Stimulated activated CD8-positive, alpha-beta memory T cell treated with anti-CD3 and anti-CD28 coated beads, Interleukin-7, amount 100 ng/mL, for 48 hours (primary cell): ENCODE results near the gene JARID2.
"Not testable (repeated sequence)": the region's sequence is repeated elsewhere in the genome, so short reads cannot be mapped to it uniquely, and the experiment has no call there.

Source experiments
- DNase-seq, 2 donors: peaks; one replicate each; pipeline ENCODE4 v3.0.0-alpha.2; 2020; ENCODE audit warnings: low read depth in 1 of 2; ENCODE audit errors: extremely low read depth in 1 of 2

Gene JARID2

GRCh38 chr6:15411766-15412165 is 165.9 kb downstream of the JARID2 start:
- DNase-seq: no peak

- no peak for DNase-seq
These were observed 166.9 kb downstream of the JARID2 start for GRCh38 chr6:15412767-15413166.

DNA sequence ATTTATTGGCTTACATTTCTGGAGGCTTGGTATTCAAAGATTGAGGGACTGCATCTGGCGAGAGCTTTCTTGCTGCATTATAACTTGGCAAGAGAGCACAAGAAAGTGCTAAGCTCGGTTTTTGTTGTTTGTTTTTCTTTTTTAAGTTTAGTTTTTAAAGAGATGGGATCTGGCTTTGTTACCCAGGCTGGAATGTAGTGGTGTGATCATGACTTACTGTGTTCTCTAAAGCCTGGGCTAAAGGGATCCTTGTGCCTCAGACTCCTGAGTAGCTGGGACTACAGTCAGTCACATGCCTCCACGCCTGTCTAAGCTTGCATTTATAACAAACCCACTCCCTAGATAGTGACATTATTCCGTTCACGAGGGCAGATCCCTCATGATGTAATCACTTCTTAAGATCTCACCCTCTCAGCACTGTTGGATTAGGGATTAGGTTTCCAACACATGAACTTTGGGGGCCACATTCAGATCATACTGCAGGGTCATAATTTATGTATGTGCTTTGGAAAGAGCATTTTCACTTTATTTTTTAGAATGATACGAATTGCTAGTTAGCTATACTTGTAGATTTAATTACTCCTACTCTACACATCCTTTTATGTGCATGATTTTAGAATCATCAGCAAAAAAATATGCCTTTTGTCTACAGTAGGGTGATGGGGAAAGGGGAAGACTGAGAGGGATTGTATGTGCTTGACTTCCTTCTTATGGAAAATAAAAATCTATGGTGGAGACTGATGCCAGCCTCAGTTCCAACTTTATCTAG is 167.8 kb downstream of the JARID2 start:
- no peak for DNase-seq

DNA sequence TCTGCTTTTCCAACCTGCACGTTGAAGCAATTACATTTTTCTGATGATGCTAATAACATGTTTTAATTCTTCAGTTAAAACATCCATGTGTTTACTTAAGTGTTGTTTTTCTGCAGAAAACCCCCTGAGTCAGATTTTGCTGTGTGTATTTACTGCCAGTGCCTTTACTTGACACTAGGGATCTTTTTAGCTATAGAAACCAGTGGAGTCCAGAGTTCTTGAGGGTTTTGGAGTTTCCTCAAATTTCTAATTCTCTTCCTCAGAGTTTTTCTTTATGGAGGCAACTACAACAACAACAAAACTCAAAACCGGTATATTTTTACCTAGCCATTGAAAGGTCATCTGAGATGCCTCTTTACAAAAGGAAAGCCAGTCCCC is 168.4 kb downstream of the JARID2 start:
- DNase-seq: no peak

- not testable (repeated sequence) for DNase-seq
These were observed 169.8 kb downstream of the JARID2 start for GRCh38 chr6:15415622-15416021.

DNA sequence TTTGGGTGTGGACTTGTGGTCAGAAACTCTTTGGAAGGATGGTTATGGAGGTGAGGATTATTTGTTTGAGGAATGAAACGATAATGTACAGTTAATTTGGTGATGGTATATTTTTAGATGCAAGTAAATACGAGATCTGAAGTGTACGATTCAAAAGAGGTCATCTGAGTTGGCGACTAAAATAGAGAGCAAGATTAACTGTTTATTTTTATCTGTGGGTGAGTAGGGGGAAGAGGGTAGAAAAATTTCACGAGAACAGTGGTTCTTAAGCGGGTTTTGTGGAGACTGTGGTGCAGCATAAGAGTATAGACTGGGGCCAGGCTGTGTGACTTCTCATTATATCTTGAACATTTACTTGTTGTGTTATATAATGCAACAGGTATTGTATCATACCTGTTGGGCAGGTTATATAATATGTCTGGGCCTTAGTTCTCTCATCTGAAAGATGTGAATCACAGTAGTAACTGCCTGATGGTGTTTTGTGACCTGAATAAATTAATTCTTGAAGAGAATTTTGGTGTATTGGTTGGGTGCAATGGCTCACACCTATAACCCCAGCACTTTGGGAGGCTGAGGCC is 171.2 kb downstream of the JARID2 start:
- DNase-seq: no peak

DNA sequence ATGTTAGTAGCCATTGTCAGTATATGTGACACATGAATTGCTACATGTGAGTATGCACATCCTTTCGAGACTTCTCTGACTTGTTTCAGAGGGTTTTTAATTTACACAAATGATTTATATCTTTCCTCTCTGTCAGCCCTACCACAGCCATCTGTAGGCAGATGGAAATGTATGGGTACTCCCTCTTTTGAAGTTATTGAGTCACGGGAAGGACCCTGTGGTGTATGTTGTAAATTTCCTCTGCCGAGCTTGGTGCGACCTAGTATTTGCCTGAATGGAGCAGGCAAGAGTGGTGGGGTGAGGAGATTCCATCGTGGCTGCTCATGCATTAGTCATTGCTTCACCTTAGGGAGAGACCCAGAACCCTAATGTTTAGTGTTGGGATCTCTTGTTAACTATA is 171.9 kb downstream of the JARID2 start:
- peak in 1 of 2 donors; percentile 54 for DNase-seq

GRCh38 chr6:15419493-15419892 is 173.6 kb downstream of the JARID2 start:
- no peak for DNase-seq

GRCh38 chr6:15420959-15421438 is 175.1 kb downstream of the JARID2 start:
- no peak for DNase-seq

GRCh38 chr6:15421945-15422733 is 176.3 kb downstream of the JARID2 start:
- no peak for DNase-seq

- DNase-seq: no peak
These were observed 177.6 kb downstream of the JARID2 start for GRCh38 chr6:15423286-15423993.

DNA sequence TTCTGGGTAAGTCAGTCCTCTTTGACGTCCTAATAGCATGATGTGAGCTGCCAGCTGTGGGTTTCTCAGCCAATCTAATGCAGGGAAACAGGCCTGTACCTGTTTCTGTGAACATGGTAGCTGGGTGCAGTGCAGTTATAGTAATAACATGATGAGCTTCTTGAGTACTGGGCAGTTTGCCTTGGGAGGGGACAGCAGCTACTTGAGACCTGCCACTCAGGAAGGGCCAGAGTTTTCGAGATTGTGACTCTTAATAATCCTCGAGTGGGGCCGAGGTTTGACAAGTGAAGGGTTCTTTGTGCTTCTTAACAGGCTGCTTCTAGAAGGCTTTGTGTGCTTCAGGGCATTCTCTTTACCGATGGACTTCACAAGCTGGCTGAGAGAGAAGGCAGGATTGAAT is 180.1 kb downstream of the JARID2 start:
- no peak for DNase-seq

DNA sequence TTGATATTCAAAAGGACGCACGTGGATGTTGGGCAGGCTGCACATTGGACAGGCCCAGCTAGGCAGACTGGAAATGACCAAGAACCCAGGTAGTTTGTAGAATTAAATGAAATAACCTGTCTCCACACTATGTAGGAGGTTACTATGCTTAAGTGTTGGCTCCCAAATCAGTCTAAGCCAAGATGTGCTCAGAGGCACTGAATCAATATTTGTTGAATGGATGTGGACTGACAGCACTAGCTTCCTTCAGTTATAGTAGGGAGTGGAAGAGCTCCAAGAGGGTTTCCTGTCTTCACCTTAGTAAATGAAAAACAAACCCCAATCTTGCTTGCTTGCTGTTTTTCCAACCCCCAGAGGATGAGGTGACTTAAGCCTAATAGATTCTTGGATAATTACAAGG is 180.5 kb downstream of the JARID2 start:
- DNase-seq: no peak

DNA sequence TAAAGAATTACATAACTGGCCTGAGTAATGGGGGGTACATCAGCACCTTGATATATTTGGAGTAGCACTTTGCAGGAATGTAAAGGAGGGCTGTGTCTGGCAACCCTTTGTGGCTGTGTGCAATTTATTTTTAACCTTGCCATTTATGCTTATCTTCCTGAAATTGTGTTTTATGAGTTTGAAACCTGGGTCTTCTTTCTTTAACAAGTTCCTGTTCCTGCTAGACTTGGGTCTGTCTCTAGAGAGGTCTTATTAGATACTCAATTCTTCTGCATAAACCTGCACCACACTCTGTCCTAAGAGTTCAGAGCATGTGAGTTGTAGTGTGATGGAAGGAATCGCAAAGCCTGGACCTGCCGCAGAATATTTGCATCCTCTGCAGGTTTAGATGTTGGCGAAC is 181.0 kb downstream of the JARID2 start:
- DNase-seq: no peak

- DNase-seq: no peak
These were observed 181.6 kb downstream of the JARID2 start for GRCh38 chr6:15427331-15428070.

DNA sequence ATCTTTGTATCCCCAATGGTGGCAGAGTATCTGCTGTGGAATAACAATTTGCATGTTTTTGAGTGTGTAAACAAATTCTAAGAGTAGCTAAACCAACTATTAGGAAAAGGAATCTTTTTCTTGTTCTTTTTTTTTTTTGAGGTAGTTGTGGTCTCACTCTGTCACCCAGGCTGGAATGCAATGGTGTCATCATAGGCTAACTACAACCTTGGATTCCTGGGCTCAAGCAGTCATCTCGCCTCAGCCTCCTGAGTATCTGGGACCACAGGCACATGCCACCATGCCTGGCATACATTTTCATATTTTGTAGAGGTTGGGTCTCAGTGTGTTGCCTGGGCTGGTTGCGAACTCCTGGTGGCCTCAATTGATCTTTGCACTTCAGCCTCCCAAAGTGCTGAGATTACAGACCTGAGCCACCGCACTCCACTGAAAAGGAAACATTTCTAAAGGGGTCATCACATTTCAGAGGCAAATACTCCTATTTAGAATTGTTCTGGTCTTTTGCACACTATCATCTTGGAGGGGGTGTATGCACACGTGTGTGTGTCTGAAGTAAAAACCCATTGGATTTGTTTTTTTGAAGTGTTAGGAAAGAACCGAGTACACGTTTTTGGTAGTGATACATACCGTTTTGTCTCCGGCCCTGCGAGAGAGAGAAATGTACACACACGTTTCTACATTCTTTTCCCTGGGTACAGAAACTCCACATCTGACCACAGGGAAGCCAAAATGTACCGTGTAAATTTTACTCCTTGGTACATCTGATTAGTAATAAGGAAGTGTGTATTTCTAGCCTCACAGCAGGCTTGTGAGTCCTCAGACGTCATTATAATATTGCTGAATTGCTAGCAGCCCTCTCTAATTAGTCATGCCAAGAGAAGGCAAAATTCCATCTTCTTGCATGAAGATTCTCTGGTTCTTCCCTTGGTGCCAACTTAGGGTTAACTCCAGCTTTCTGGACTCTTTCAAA is 183.6 kb downstream of the JARID2 start:
- no peak for DNase-seq

DNA sequence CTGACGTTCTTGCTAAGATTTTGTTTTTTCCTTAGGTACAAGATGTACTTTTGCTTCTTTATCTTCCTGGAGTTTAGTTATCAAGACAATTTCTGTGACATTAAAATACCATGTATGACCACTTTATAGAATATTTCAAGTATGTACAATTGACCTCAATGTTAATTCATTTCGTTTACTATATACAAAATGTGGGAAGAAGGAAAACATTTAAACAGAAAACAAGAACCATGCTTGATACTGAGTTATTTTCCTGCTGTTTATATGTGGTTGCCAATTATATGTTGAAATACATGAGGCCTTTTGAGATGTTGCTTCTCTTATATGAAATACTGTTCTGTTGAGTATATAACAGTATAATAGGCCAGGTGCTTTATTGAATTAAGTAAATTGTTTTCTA is 184.3 kb downstream of the JARID2 start:
- no peak for DNase-seq

- DNase-seq: no peak
These were observed 185.1 kb downstream of the JARID2 start for GRCh38 chr6:15430931-15431405.
